ENCODE measurements around the gene CCDC97. TPM values are rescaled to one million over a fixed set of nuclear protein-coding genes. Genes with fewer than 3 reads are reported as not detected.

The CCDC97 gene
- total RNA-seq, 4 donors from 2014 or later, result 8.6 to 15.3 (median 15.1) TPM

DNA sequence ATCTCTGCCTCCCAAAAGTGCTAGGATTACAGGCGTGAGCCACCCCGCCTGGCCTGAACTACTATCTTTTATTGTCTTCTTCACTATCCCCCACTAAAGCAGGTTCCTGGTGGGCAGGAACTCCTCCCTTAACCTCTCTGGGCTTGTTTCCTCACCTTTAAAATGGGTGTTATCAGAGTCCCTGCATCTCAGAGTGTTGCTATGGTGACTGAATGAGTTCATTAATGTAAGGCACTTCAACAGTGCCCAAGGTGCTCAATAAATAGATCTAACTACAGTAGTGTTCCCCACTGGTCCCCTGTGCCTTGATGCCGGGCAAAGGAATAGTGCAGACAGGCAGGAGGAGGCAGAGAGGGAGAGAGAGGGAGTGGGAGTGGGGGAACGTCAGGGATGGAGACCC, 20.5 kb downstream of the CCDC97 start:
- no peaks in the 10 kb centered on the region for H3K9me3 ChIP-seq
- ATAC-seq, result no peak
- H3K36me3 ChIP-seq, result no peaks in the 10 kb centered on the region
- no peak overlapping the region for H3K4me3 ChIP-seq
- no peaks in the 10 kb centered on the region for H3K27me3 ChIP-seq
- TF ChIP-seq, protein P1, sequence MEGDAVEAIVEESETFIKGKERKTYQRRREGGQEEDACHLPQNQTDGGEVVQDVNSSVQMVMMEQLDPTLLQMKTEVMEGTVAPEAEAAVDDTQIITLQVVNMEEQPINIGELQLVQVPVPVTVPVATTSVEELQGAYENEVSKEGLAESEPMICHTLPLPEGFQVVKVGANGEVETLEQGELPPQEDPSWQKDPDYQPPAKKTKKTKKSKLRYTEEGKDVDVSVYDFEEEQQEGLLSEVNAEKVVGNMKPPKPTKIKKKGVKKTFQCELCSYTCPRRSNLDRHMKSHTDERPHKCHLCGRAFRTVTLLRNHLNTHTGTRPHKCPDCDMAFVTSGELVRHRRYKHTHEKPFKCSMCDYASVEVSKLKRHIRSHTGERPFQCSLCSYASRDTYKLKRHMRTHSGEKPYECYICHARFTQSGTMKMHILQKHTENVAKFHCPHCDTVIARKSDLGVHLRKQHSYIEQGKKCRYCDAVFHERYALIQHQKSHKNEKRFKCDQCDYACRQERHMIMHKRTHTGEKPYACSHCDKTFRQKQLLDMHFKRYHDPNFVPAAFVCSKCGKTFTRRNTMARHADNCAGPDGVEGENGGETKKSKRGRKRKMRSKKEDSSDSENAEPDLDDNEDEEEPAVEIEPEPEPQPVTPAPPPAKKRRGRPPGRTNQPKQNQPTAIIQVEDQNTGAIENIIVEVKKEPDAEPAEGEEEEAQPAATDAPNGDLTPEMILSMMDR (IDR thresholded peaks at IDR 0.05 in 4 of 5, conservative IDR thresholded peaks at IDR 0.05 in 1 of 5), result no peak
- TF ChIP-seq POLR2A (IDR thresholded peaks at IDR 0.05), result no peak
- intact Hi-C loops (cut with DNase I; ENCODE audit: low total_unique reads), result no loop called here
- DNase-seq, result no peak
- in situ Hi-C loops (cut with MboI; ENCODE audit: low sequenced_read_pairs in 4 of 4), result no loop called here
- no peak overlapping the region for H3K27ac ChIP-seq
- peaks cover 10 to 31% of the 10 kb centered on the region in 2 donors for H3K4me1 ChIP-seq

DNA sequence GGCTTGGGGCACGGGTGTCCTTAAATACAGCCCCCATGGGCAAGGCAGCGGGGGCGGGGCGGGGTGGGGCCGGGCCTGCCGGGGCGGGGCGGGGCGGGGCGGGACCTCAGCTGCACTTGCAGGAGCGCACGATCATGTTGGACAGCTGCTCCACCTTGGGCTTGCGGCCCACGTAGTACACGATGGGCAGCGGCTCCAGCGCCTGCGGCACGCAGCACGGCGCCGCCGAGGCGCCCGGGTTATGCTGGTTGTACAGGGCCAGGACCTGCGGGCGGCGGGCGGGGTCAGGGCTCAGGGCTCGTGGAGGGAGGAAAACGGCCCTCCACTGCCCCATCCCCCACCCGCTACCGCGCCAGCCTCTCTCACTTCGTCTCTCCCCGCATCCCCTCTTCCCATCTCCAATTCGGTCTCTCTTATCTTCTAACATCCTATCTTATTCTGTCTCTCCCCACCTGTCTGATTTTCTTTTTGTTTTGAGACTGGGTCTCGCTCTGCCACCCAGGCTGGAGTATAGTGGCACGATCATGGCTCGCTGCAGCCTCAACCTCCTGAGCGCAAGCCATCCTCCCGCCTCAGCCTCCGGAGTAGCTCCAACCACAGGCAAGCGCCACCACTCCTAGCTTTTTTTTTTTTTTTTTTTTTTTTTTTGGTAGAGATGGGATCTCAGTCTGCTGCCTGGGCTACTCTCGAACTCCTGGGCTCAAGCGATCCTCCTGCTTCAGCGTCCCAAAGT, 21.1 kb downstream of the CCDC97 start:
- DNase-seq, result no peak
- no peak for ATAC-seq

DNA sequence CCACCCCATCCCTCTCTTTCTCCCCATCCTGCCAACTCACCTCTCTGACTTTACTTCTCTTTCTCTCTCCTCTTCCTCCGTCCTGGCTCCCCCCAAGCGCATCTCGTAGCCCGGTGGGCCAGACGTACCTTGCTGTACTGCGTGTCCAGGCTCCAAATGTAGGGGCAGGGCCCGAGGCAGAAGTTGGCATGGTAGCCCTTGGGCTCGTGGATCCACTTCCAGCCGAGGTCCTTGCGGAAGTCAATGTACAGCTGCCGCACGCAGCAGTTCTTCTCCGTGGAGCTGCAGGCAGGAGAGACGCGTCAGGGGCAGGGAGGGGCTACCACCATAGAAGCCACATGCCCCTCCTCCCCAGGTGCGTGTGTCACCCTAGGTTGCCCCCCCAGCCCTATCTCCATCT, 22.0 kb downstream of the CCDC97 start:
- Histone ChIP-seq H3K27me3 (no peaks in the 10 kb centered on the region), H3K4me1 (peaks cover 0 to 17% of the 10 kb centered on the region in 2 donors), H3K9me3 (no peaks in the 10 kb centered on the region), H3K36me3 (no peaks in the 10 kb centered on the region), H3K27ac (no peak overlapping the region), H3K4me3 (no peak overlapping the region)
- in situ Hi-C loops (cut with MboI; ENCODE audit: low sequenced_read_pairs in 4 of 4) (no loop called here), intact Hi-C loops (cut with DNase I; ENCODE audit: low total_unique reads) (no loop called here)
- TF ChIP-seq POLR2A (IDR thresholded peaks at IDR 0.05), result no peak
- TF ChIP-seq, protein P1 (IDR thresholded peaks at IDR 0.05 in 4 of 5, conservative IDR thresholded peaks at IDR 0.05 in 1 of 5), result no peak
- ATAC-seq, result no peak
- no peak for DNase-seq

More for the DNA sequence above, 21.1 kb downstream of the CCDC97 start:
- peaks cover 4 to 24% of the 10 kb centered on the region in 2 donors for H3K4me1 ChIP-seq
- H3K9me3 ChIP-seq, result no peaks in the 10 kb centered on the region
- no peak overlapping the region for H3K4me3 ChIP-seq
- in situ Hi-C loops (cut with MboI; ENCODE audit: low sequenced_read_pairs in 4 of 4), result no loop called here
- H3K27ac ChIP-seq, result no peak overlapping the region
- intact Hi-C loops (cut with DNase I; ENCODE audit: low total_unique reads), result no loop called here
- no peak for TF ChIP-seq POLR2A (IDR thresholded peaks at IDR 0.05)
- no peaks in the 10 kb centered on the region for H3K36me3 ChIP-seq
- H3K27me3 ChIP-seq, result no peaks in the 10 kb centered on the region

DNA sequence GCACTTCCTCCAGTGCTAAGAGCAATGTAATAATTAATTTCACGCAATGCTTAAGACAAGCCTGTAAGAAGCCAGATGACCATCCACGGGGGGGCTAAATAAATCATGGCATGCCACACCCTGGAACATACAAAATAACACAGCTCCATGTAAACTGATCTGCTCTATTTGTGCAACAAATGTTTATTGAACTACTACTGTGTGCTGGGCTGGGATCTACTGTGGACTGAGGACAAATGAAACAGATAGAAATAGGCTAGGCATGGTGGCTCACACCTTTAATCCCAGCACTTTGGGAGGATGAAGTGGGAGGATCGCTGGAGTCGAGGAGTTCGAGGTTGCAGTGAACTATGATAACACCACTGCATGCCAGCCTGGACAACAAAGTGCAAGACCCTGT, 22.5 kb downstream of the CCDC97 start:
- Histone ChIP-seq H3K4me1 (peaks cover 0 to 12% of the 10 kb centered on the region in 2 donors), H3K27me3 (no peaks in the 10 kb centered on the region), H3K4me3 (no peak overlapping the region), H3K9me3 (no peaks in the 10 kb centered on the region), H3K27ac (no peak overlapping the region), H3K36me3 (no peaks in the 10 kb centered on the region)
- no peak for TF ChIP-seq POLR2A (IDR thresholded peaks at IDR 0.05)
- TF ChIP-seq, protein P1 (IDR thresholded peaks at IDR 0.05 in 4 of 5, conservative IDR thresholded peaks at IDR 0.05 in 1 of 5), result no peak
- DNase-seq (no peak), ATAC-seq (no peak)
- in situ Hi-C loops (cut with MboI; ENCODE audit: low sequenced_read_pairs in 4 of 4), result no loop called here
- intact Hi-C loops (cut with DNase I; ENCODE audit: low total_unique reads), result no loop called here

DNA sequence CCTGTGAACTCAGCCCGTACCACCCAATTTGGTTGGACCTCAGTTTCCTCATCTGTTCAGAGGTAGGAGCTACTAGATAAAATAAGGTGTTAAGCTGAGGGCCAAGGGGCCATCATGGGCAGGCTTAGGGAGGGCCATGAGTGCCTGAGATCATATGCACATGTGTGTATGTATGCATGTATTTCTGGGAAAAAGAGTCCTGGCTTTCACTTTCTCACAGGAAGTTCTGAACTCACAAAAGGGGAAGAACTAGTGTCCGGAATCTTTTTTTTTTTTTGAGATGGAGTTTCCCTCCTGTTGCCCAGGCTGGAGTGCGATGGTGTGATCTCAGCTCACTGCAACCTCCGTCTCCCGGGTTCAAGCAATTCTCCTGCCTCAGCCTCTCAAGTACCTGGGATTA, 24.8 kb downstream of the CCDC97 start:
- no peak overlapping the region for H3K4me3 ChIP-seq
- peak overlapping the region in 3 of 4 donors; percentile 10 to 63 (median 40) for H3K27ac ChIP-seq
- in situ Hi-C loops (cut with MboI; ENCODE audit: low sequenced_read_pairs in 4 of 4), result no loop called here
- intact Hi-C loops (cut with DNase I; ENCODE audit: low total_unique reads), result no loop called here
- DNase-seq, result no peak
- no peaks in the 10 kb centered on the region for H3K9me3 ChIP-seq
- H3K27me3 ChIP-seq, result no peaks in the 10 kb centered on the region
- H3K36me3 ChIP-seq, result no peaks in the 10 kb centered on the region
- H3K4me1 ChIP-seq, result no peaks in the 10 kb centered on the region
- no peak for TF ChIP-seq POLR2A (IDR thresholded peaks at IDR 0.05)
- TF ChIP-seq, protein P1 (IDR thresholded peaks at IDR 0.05 in 4 of 5, conservative IDR thresholded peaks at IDR 0.05 in 1 of 5), result no peak
- ATAC-seq, result peak in 1 of 2 donors; percentile 41

Data from gastrocnemius medialis (tissue), 4 donors.